ENCODE measurements around the gene GRID2. TPM values are rescaled to one million over a fixed set of nuclear protein-coding genes. Genes with fewer than 3 reads are reported as not detected.
"Not testable (repeated sequence)": the region's sequence is repeated elsewhere in the genome, so short reads cannot be mapped to it uniquely, and the experiment has no call there.

The GRID2 gene
- total RNA-seq, 1 experiment from 2014 or later = not detected

DNA sequence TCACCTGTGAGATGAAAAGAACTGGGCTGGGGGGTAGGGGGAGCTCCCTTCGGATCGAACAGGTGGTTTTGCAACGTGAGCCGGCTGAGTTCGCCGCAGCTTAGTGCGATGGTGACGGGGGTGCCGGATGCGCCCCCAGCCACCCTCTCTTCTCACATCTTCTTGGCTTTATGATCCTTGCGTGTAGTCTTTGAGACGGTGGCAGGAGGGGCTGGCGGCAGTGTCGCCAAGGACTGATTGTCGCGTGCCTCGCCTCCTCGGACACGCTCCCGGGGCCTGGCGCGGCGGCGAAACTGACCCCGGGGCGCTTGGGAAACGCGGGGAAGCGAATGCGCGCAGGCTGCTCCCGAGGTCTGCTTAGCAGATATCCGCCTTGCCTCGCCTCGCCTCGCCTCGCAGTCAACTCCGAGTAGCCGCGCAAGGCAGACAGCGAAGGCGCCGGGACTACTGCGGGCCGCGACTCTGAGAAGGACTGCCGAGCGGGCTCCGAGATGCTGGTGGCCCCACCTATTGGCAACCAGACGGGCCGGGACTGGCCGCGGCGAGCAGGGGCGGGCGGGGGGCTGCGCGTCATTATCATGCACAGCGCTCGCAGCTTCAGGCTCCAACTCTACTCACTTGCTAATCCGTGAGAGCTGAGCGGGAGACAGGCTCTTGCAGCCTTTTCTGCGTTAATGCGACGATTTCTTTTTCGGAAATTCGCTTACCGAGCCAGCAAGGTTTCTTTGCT lies 1.5 kb downstream of the GRID2 start:
- no peak for DNase-seq (ENCODE audit: low read depth)

- DNase-seq (ENCODE audit: low read depth) = no peak
Observed at GRCh38 chr4:92305878-92306520, 2.2 kb downstream of the GRID2 start.

GRCh38 chr4:92307181-92307580 lies 3.4 kb downstream of the GRID2 start:
- no peak for DNase-seq (ENCODE audit: low read depth)

DNA sequence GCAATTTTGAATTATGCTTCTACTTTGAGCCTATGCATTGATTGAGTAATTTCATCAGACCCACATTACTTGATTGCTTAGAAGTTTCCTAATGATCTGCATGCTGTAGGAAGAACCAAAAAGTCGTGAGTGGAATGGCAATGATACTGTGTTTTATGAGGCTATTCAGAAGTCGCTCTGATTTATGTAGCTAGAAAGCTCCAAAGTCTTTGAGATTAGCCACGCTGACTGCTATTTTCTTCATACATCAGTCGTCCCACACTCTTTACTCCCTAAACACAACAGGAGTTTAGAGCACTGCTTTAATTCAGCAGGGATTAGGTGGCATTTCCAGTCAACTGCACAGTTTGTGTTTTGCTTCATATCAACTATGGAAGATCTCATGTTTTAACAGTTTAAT lies 4.1 kb downstream of the GRID2 start:
- no peak for DNase-seq (ENCODE audit: low read depth)

DNA sequence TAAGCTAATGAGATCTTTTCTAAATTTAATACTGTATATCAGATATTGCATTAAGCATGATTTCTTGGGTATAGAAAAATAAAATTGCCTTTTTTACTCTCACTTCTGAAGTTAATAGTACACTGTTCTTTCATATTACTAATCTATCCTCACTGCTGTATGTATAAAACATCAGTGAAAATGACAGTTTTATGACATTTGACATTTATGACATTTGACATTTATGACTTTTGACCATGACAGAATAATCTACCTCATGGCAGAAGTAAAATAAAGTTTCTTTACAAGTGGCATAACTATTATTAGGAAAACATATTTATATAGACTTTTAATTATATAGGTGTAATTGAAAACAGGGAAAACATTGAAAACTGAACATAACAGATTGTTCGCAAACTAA lies 13.3 kb downstream of the GRID2 start:
- no peak for DNase-seq (ENCODE audit: low read depth)

- no peak for DNase-seq (ENCODE audit: low read depth)
Observed at GRCh38 chr4:92328095-92328494, 24.3 kb downstream of the GRID2 start.

- peak; percentile 3 for DNase-seq (ENCODE audit: low read depth)
Observed at GRCh38 chr4:92333016-92333415, 29.2 kb downstream of the GRID2 start.

DNA sequence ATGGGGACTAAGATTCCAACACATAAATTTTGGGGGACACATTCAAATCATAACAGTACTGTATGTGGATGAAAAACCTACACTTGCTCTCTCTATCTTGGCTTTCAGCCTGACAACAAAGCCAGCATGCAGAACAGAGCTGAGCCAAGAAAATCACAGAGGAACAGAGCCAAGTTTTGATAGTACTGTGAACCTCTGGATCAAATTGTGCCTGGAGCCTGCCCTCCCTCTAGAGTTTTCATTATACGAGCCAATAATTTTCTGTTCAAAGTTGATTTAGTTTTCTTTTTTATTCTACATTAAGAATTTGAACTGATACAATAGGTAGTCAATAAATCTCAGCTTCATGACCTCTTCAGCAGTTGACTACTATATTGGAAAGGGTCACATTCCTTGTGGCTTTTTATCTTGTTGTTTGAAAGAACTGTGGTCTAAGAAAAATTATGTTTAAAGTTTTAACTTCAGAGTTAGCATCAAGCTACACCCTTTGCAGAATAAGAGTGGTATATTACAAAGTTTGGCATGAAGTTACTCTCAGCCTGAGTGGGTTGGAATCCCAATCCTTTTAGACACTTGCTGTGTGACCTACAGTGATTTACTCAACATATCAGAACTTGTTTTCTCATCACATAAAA lies 31.1 kb downstream of the GRID2 start:
- DNase-seq (ENCODE audit: low read depth) = no peak

DNA sequence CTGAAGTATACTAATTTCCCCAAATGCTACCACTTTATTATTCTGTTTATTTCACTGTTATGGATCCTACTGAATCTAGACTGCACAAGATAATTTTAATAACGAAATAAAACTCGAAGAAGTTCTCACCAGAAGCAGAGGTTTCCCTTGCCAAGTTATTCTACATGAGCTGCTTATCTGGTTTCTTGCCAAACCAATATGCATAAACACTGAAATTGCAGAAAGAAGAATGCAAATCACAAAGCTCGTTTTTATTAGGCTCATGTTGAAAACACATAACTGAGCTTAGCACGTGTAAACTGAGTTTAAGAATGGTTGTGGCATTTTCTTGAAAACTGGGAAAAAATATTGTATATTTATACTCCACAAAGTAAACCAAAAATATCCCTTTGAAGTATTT lies 35.9 kb downstream of the GRID2 start:
- DNase-seq (ENCODE audit: low read depth) = no peak

DNA sequence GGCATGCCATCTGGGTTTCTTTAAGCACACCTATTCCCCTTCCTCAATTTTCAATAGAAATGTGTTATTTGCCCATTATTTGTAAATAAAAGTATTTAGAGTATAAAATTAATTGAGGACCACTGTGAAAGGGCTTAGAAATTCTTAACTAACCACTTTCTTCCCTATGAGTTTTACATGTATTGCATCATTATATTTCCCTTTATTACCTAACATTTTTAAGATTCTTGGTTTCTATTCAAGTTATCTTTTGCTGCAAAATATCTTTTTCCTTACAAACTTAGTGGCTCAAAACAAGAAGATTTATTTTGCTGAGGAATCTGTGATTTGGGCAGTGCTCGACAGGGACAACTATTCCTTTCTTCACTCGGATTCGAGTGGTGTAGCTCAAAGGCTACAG lies 40.5 kb downstream of the GRID2 start:
- no peak for DNase-seq (ENCODE audit: low read depth)

DNA sequence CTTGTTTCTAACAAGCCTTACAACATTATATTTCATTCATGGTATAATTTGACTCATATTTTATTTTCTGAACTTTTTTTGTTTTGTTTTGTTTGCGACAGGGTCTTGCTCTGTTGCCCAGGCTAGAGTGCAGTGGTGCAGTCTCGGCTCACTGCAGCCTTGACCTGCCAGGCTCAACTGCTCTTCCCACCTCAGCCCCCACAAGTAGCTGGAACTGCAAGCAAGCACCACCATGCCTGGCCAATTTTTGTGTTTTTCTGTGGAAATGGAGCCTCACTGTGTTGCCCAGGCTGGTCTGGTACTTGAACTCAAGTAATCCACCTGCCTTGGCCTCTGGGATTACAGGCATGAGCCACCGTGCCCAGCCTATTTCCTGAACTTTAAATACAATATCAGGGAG lies 42.5 kb downstream of the GRID2 start:
- no peak for DNase-seq (ENCODE audit: low read depth)

GRCh38 chr4:92357966-92358365 lies 54.2 kb downstream of the GRID2 start:
- no peak for DNase-seq (ENCODE audit: low read depth)

GRCh38 chr4:92359491-92359890 lies 55.7 kb downstream of the GRID2 start:
- no peak for DNase-seq (ENCODE audit: low read depth)

DNA sequence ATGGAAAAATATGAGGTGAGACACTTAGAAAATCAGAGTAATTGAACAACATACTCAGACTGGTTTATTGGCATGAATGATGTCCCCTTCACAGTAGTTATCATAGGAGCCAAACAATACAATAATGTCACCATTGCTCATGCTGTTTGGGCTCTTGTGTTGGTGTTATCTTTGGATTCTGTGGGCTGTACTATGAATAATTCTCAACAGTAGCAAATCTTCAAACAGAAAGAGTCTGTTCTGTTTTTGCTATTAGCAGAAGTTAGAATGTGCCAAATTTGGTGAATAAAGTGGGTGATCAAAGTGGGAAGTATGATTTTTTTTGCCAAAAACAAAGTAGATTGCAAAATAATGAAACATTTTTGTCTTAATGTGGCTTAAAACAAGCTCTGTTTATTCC lies 58.3 kb downstream of the GRID2 start:
- DNase-seq (ENCODE audit: low read depth) = no peak

- no peak for DNase-seq (ENCODE audit: low read depth)
Observed at GRCh38 chr4:92368653-92369052, 64.9 kb downstream of the GRID2 start.

GRCh38 chr4:92381616-92382015 lies 77.8 kb downstream of the GRID2 start:
- DNase-seq (ENCODE audit: low read depth) = peak; percentile 72

GRCh38 chr4:92382128-92382527 lies 78.4 kb downstream of the GRID2 start:
- no peak for DNase-seq (ENCODE audit: low read depth)

DNA sequence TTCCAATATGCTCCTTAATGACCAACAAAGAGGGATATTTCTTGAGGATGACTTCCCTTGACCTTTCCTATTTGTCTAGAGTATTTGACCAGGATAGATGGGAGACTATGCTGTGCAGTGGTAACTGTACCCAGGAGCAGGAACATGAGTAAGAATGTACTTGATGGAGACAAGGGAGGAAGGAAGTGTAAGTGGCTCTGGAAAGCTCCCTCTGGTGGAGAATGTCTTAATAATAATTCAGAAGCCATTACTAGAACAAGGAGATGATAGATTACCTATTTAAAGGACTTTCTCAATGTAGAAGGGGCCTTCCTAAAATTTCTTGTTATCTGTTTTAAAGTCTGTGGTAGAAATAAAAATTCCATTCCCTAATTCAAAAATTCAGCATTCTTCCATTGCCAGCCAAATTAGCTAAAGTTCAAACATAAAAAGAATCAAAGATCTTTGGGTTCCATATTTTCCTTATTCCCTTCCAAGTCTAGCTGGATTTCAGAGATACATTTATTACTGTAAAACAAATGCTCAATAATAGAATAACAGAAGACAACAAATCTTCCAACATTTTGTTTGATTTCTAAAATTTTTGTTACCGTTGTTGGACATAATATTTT lies 83.8 kb downstream of the GRID2 start:
- DNase-seq (ENCODE audit: low read depth) = peak; percentile 61

DNA sequence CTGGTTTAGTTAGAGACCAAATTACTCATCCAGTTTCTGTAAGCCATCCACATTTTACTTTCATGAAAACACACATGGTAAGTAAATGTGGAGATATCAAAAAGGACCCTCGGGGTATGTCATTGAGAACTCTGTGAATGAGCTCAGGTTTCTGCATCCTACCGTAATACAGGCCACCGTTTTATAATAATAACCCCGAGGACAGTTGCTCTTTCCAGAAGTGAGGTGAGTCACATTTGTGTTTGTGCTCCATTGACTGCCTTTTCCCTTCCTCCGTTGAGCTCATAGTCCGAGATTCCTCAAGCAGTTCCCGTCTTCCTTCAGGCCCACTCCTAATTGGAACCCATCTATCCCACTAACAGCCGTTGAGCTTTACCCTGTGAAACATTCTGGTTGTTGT lies 95.3 kb downstream of the GRID2 start:
- peak; percentile 49 for DNase-seq (ENCODE audit: low read depth)

- DNase-seq (ENCODE audit: low read depth) = not testable (repeated sequence)
Observed at GRCh38 chr4:92403525-92403924, 99.8 kb downstream of the GRID2 start.

- DNase-seq (ENCODE audit: low read depth) = no peak
Observed at GRCh38 chr4:92406488-92406887, 102.7 kb downstream of the GRID2 start.

DNA sequence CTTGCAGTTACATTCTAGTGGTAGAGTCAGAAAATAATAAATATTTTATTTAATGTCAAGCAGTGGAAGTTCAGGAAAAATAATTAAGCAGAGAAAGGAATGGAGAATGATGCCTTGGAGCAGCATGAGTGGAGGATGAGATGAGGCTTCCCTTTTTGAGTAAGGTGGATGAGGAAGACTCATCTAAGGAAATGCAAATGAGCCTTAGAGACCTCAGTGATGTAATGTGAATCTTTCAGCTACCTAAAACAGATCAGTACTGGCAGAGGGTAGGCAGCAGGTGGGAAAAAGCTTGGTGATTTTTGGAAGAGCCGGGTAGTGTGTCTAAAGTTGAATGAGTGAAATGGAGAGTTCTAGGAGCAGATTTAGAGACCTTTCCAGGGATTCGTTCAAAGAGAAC lies 118.2 kb downstream of the GRID2 start:
- no peak for DNase-seq (ENCODE audit: low read depth)

Measured in HT1080 (cell line).